HL-60 (cell line): ENCODE data around the gene TPRA1.

Experiments used
- DNase-seq, 2 experiments: peaks; one replicate each; pipeline ENCODE4 v3.0.0-alpha.2; 2010 to 2020; ENCODE audit warnings: low read depth in 1 of 2, low spot score in 1 of 2
- H3K27ac ChIP-seq: fragments of 250-450 bp; sonication (Bioruptor Pico); replicated peaks from 2 replicates; pipeline ENCODE4 v1.5.1; 2020; ENCODE audit warnings: mild to moderate bottlenecking, moderate library complexity
- H3K27me3 ChIP-seq: fragments of 250-450 bp; sonication (Bioruptor Pico); 2 replicates; pipeline ENCODE4 v1.5.1; 2021; ENCODE audit warnings: mild to moderate bottlenecking, moderate library complexity; ENCODE audit not compliant: insufficient read depth, poor library complexity, severe bottlenecking
- H3K4me3 ChIP-seq: replicated peaks from 2 replicates; pipeline ENCODE4 v1.5.1; 2011; ENCODE audit warnings: mild to moderate bottlenecking, control low read depth, low read length; ENCODE audit not compliant: insufficient read depth
- CTCF ChIP-seq: IDR thresholded peaks from one replicate; pipeline ENCODE4 v1.5.1; 2011; ENCODE audit warnings: low read length, control low read depth, inconsistent platforms; ENCODE audit not compliant: insufficient read depth
- GABPA ChIP-seq: IDR thresholded peaks from 2 replicates; pipeline ENCODE4 v1.6.1; 2012; ENCODE audit warnings: low read depth
- POLR2AphosphoS5 ChIP-seq: IDR thresholded peaks from 2 replicates; pipeline ENCODE4 v1.6.1; 2012; ENCODE audit warnings: low read depth
- REST ChIP-seq: IDR thresholded peaks from 2 replicates; pipeline ENCODE4 v1.6.1; 2012; ENCODE audit warnings: low read depth; ENCODE audit not compliant: insufficient replicate concordance
- SPI1 ChIP-seq: IDR thresholded peaks from 2 replicates; pipeline ENCODE4 v1.6.1; 2012; ENCODE audit warnings: low read depth, mild to moderate bottlenecking, borderline replicate concordance

Gene TPRA1

GRCh38 chr3:127578802-127579201 is 11.7 kb downstream of the TPRA1 start:
- no peak overlapping the region for H3K4me3 ChIP-seq
- no peak overlapping the region for H3K27ac ChIP-seq
- no peak for TF ChIP-seq POLR2AphosphoS5
- H3K27me3 ChIP-seq = no peaks in the 10 kb centered on the region
- no peak for DNase-seq

- DNase-seq = no peak
- Histone ChIP-seq H3K27ac (no peak overlapping the region), H3K27me3 (no peaks in the 10 kb centered on the region), H3K4me3 (no peak overlapping the region)
- TF ChIP-seq REST (no peak), GABPA (no peak), POLR2AphosphoS5 (no peak), SPI1 (no peak), CTCF (no peak)
These were observed 12.4 kb downstream of the TPRA1 start for GRCh38 chr3:127578168-127578567.

- Histone ChIP-seq H3K4me3 (no peak overlapping the region), H3K27me3 (no peaks in the 10 kb centered on the region)
- TF ChIP-seq SPI1 (no peak), REST (no peak), GABPA (no peak), CTCF (no peak), POLR2AphosphoS5 (no peak)
These were observed 13.1 kb downstream of the TPRA1 start for GRCh38 chr3:127577448-127577847.

GRCh38 chr3:127574880-127575878 is 15.4 kb downstream of the TPRA1 start:
- TF ChIP-seq REST (no peak), CTCF (peak; percentile 100), SPI1 (no peak), GABPA (no peak), POLR2AphosphoS5 (no peak; the same call in 1 of the 2 replicates)
- no peak overlapping the region for H3K4me3 ChIP-seq
- peak; percentile 75 to 93 for DNase-seq
- H3K27ac ChIP-seq = no peak overlapping the region
- H3K27me3 ChIP-seq = no peaks in the 10 kb centered on the region

More at GRCh38 chr3:127577448-127577847, 13.1 kb downstream of the TPRA1 start:
- DNase-seq = no peak
- no peak overlapping the region for H3K27ac ChIP-seq
